Progenitor cell of endocrine pancreas (in vitro differentiated cells): Measurements from ENCODE around the gene C4orf50. TPM values are rescaled to one million over a fixed set of nuclear protein-coding genes. Genes with fewer than 3 reads are reported as not detected.

Experiments used
- DNase-seq: peaks from one replicate; pipeline ENCODE4 v3.0.0; 2021; ENCODE audit warnings: low spot score; ENCODE audit not compliant: unreplicated experiment
- H3K27ac Mint-ChIP-seq: 2 replicates; pipeline ENCODE4 v1.8.0; 2021; ENCODE audit warnings: mild to moderate bottlenecking, moderate library complexity, mixed read lengths
- H3K27me3 Mint-ChIP-seq: 2 replicates; pipeline ENCODE4 v1.8.0; 2021; ENCODE audit warnings: mixed read lengths
- H3K36me3 Mint-ChIP-seq: 2 replicates; pipeline ENCODE4 v1.8.0; 2022; ENCODE audit warnings: mixed read lengths; ENCODE audit not compliant: insufficient read depth
- H3K4me1 Mint-ChIP-seq: 2 replicates; pipeline ENCODE4 v1.8.0; 2021; ENCODE audit warnings: low read depth, mixed read lengths
- H3K4me3 Mint-ChIP-seq: 2 replicates; pipeline ENCODE4 v1.8.0; 2021; ENCODE audit warnings: low read depth, mild to moderate bottlenecking, moderate library complexity, mixed read lengths
- H3K9me3 Mint-ChIP-seq: 2 replicates; pipeline ENCODE4 v1.8.0; 2021; ENCODE audit warnings: low read depth, mixed read lengths
- CTCF ChIP-seq: fragments of 200-600 bp; sonication (generic); IDR thresholded peaks from one replicate; pipeline ENCODE4 v1.5.0; 2021; ENCODE audit warnings: antibody characterized with exemption, mild to moderate bottlenecking; ENCODE audit not compliant: unreplicated experiment
- long read RNA-seq: library from polyadenylated mRNA; unstranded; transcript quantifications from one replicate; pipeline ENCODE4 v2.0.0, GENCODE V29; 2020
- total RNA-seq: library from RNA; stranded (reverse); gene quantifications from 2 replicates; pipeline ENCODE4 v1.2.1, GENCODE V29; 2021

The C4orf50 gene
- total RNA-seq = 0.18 and 0.19 TPM in 2 replicates
- long read RNA-seq, partial matches to known transcripts = 0 of 1 reads
- long read RNA-seq, other reads (novel, unspliced or antisense) = 1 of 1 reads

DNA sequence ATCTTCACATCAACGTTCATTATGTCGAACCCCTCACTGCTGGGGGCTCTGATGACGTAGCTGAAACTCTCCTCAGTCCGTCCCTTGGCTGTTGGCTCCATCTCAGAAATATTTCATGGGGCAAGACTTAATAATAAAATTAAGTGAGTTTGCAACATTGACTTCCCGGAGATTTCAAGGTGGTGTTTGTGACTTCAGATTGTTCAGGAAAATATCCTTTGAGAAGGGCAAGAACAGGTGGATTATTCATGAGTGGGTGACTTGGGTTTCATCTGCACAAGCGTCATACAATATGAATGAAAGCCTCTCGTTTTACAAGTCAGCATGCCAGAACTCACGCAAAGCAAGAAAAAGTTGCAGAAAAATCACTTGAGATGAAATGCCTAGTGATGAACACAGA lies at the start of gene C4orf50:
Gene C4orf50, minus strand, starts transcription at position 101 of the 400 bp plus-strand sequence.
- Mint-ChIP-seq H3K27ac (no peak within 1 kb of the TSS), H3K27me3 (peaks cover 18% of the 10 kb centered on the region), H3K9me3 (no peaks in the 10 kb centered on the region), H3K36me3 (no peaks in the 10 kb centered on the region), H3K4me3 (no peak within 1 kb of the TSS), H3K4me1 (no peaks in the 10 kb centered on the region)
- TF ChIP-seq CTCF = no peak
- DNase-seq = no peak

GRCh38 chr4:6065934-6066590 lies 47.8 kb upstream of the C4orf50 start:
- no peak overlapping the region for H3K27ac Mint-ChIP-seq
- H3K9me3 Mint-ChIP-seq = no peaks in the 10 kb centered on the region
- no peaks in the 10 kb centered on the region for H3K36me3 Mint-ChIP-seq
- peaks cover 2% of the 10 kb centered on the region for H3K4me1 Mint-ChIP-seq
- DNase-seq = no peak
- peaks cover 6% of the 10 kb centered on the region for H3K27me3 Mint-ChIP-seq
- H3K4me3 Mint-ChIP-seq = no peak overlapping the region
- TF ChIP-seq CTCF = no peak

GRCh38 chr4:6065166-6065565 lies 46.9 kb upstream of the C4orf50 start:
- Mint-ChIP-seq H3K9me3 (peaks cover 3% of the 10 kb centered on the region), H3K4me1 (peaks cover 2% of the 10 kb centered on the region), H3K4me3 (no peak overlapping the region), H3K27ac (no peak overlapping the region), H3K27me3 (peaks cover 6% of the 10 kb centered on the region), H3K36me3 (no peaks in the 10 kb centered on the region)
- DNase-seq = no peak
- no peak for TF ChIP-seq CTCF

- TF ChIP-seq CTCF = no peak
- peaks cover 2% of the 10 kb centered on the region for H3K4me1 Mint-ChIP-seq
- H3K4me3 Mint-ChIP-seq = no peak overlapping the region
- no peaks in the 10 kb centered on the region for H3K36me3 Mint-ChIP-seq
- no peak for DNase-seq
- H3K27me3 Mint-ChIP-seq = peaks cover 6% of the 10 kb centered on the region
- no peak overlapping the region for H3K27ac Mint-ChIP-seq
- peaks cover 5% of the 10 kb centered on the region for H3K9me3 Mint-ChIP-seq
Measured at GRCh38 chr4:6064383-6064782, 46.2 kb upstream of the C4orf50 start.

GRCh38 chr4:6063684-6064083 lies 45.5 kb upstream of the C4orf50 start:
- DNase-seq = no peak
- Mint-ChIP-seq H3K27me3 (peaks cover 6% of the 10 kb centered on the region), H3K36me3 (no peaks in the 10 kb centered on the region), H3K4me1 (peaks cover 2% of the 10 kb centered on the region), H3K9me3 (peaks cover 7% of the 10 kb centered on the region), H3K27ac (no peak overlapping the region), H3K4me3 (no peak overlapping the region)
- no peak for TF ChIP-seq CTCF
